HG02759 (cell line): Measurements from ENCODE around the gene KIRREL1.

Experiments
- ATAC-seq: cut with Tn5 transposase; IDR thresholded peaks from one replicate; pipeline ENCODE4 v1.9.1; 2021; ENCODE audit warnings: mild to moderate bottlenecking, moderate library complexity; ENCODE audit not compliant: unreplicated experiment

KIRREL1 gene

GRCh38 chr1:158101927-158102326 lies 108.5 kb downstream of the KIRREL1 start:
- no peak for ATAC-seq

GRCh38 chr1:158102881-158103674 lies 109.6 kb downstream of the KIRREL1 start:
- ATAC-seq, result no peak

- ATAC-seq, result no peak
Observed at GRCh38 chr1:158103861-158104522, 110.5 kb downstream of the KIRREL1 start.

- no peak for ATAC-seq
Observed at GRCh38 chr1:158104891-158105290, 111.4 kb downstream of the KIRREL1 start.

- ATAC-seq, result no peak
Observed at GRCh38 chr1:158105352-158106095, 112.1 kb downstream of the KIRREL1 start.

GRCh38 chr1:158107916-158108315 lies 114.5 kb downstream of the KIRREL1 start:
- ATAC-seq, result no peak

- ATAC-seq, result no peak
Observed at GRCh38 chr1:158112994-158113758, 119.7 kb downstream of the KIRREL1 start.

GRCh38 chr1:158113759-158114127 lies 120.3 kb downstream of the KIRREL1 start:
- ATAC-seq, result no peak

GRCh38 chr1:158115126-158115525 lies 121.7 kb downstream of the KIRREL1 start:
- peak; percentile 76 for ATAC-seq

- ATAC-seq, result no peak
Observed at GRCh38 chr1:158116311-158117167, 123.1 kb downstream of the KIRREL1 start.

GRCh38 chr1:158117854-158118704 lies 124.6 kb downstream of the KIRREL1 start:
- ATAC-seq, result no peak

- ATAC-seq, result no peak
Observed at GRCh38 chr1:158118713-158119402, 125.4 kb downstream of the KIRREL1 start.

- no peak for ATAC-seq
Observed at GRCh38 chr1:158119976-158120653, 126.7 kb downstream of the KIRREL1 start.

- ATAC-seq, result no peak
Observed at GRCh38 chr1:158121604-158122254, 128.3 kb downstream of the KIRREL1 start.

GRCh38 chr1:158122833-158123388 lies 129.5 kb downstream of the KIRREL1 start:
- ATAC-seq, result no peak

- no peak for ATAC-seq
Observed at GRCh38 chr1:158124034-158124433, 130.6 kb downstream of the KIRREL1 start.

GRCh38 chr1:158124999-158125398 lies 131.6 kb downstream of the KIRREL1 start:
- peak; percentile 85 for ATAC-seq
